Nephron progenitor cell (in vitro differentiated cells): Measurements from ENCODE around the gene ELF2.
"Not testable (repeated sequence)": the region's sequence is repeated elsewhere in the genome, so short reads cannot be mapped to it uniquely, and the experiment has no call there.

Experiments used
- DNase-seq: peaks from one replicate; pipeline ENCODE4 v3.0.0; 2021
- H3K27ac Mint-ChIP-seq: 2 replicates; pipeline ENCODE4 v1.8.0; 2021; ENCODE audit warnings: mild to moderate bottlenecking, moderate library complexity, mixed read lengths
- H3K27me3 Mint-ChIP-seq: 2 replicates; pipeline ENCODE4 v1.8.0; 2021; ENCODE audit warnings: mild to moderate bottlenecking, low read depth, mixed read lengths; ENCODE audit not compliant: poor library complexity
- H3K36me3 Mint-ChIP-seq: 2 replicates; pipeline ENCODE4 v1.8.0; 2021; ENCODE audit warnings: low read depth, mixed read lengths
- H3K4me1 Mint-ChIP-seq: 2 replicates; pipeline ENCODE4 v1.8.0; 2021; ENCODE audit warnings: mixed read lengths
- H3K4me3 Mint-ChIP-seq: 2 replicates; pipeline ENCODE4 v1.8.0; 2021; ENCODE audit warnings: mild to moderate bottlenecking, moderate library complexity, mixed read lengths
- H3K9me3 Mint-ChIP-seq: 2 replicates; pipeline ENCODE4 v1.8.0; 2021; ENCODE audit warnings: mild to moderate bottlenecking, moderate library complexity, mixed read lengths
- TF ChIP-seq, protein P1 (sequence below): fragments of 200-600 bp; sonication (generic); IDR thresholded peaks from 2 replicates; pipeline ENCODE4 v1.5.0; 2021; ENCODE audit warnings: antibody characterized with exemption

The ELF2 gene

DNA sequence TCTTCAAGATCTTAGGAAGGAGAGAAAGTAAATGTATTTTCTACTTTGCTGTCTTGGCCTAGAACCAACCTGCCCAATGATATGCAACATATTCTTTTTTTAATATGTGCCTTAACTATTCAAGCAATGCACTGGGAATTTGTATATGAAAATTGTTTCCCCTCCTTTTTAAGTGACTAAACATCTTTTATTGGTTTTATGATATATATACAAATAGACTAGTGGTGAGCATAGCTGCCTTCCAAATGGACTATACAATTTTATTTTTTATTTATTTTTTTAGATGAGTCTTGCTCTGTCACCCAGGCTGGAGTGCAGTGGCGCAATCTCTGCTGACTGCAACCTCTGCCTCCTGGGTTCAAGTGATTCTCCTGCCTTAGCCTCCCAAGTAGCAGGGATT lies 151.2 kb downstream of the ELF2 start:
- Mint-ChIP-seq H3K27me3 (no peaks in the 10 kb centered on the region), H3K27ac (no peak overlapping the region), H3K36me3 (peaks cover 39% of the 10 kb centered on the region), H3K4me3 (no peak overlapping the region), H3K4me1 (peaks cover 19% of the 10 kb centered on the region), H3K9me3 (no peaks in the 10 kb centered on the region)
- no peak for DNase-seq
- TF ChIP-seq, protein P1, sequence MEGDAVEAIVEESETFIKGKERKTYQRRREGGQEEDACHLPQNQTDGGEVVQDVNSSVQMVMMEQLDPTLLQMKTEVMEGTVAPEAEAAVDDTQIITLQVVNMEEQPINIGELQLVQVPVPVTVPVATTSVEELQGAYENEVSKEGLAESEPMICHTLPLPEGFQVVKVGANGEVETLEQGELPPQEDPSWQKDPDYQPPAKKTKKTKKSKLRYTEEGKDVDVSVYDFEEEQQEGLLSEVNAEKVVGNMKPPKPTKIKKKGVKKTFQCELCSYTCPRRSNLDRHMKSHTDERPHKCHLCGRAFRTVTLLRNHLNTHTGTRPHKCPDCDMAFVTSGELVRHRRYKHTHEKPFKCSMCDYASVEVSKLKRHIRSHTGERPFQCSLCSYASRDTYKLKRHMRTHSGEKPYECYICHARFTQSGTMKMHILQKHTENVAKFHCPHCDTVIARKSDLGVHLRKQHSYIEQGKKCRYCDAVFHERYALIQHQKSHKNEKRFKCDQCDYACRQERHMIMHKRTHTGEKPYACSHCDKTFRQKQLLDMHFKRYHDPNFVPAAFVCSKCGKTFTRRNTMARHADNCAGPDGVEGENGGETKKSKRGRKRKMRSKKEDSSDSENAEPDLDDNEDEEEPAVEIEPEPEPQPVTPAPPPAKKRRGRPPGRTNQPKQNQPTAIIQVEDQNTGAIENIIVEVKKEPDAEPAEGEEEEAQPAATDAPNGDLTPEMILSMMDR = no peak

DNA sequence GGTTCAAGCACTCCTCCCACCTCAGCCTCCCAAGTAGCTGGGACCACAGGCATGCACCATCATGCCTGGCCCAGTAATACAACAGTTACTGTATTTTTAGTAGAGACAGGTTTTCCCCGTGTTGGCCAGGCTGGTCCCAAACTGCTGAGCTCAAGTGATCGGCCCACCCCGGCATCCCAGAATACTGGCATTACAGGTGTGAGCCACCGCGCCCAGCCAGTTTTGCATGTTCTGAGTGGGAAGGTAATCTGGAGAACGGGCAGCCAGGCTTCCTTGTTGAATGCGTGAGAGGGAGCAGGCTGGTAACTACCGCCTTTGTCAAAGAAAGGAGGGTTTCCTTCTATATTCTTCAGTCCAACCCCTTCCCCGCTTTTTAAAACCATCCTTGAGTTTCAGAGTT lies 152.3 kb downstream of the ELF2 start:
- TF ChIP-seq, protein P1 = no peak
- peaks cover 43% of the 10 kb centered on the region for H3K36me3 Mint-ChIP-seq
- no peaks in the 10 kb centered on the region for H3K9me3 Mint-ChIP-seq
- peak overlapping the region; percentile 90 for H3K27ac Mint-ChIP-seq
- H3K27me3 Mint-ChIP-seq = no peaks in the 10 kb centered on the region
- peaks cover 25% of the 10 kb centered on the region for H3K4me1 Mint-ChIP-seq
- DNase-seq = no peak
- no peak overlapping the region for H3K4me3 Mint-ChIP-seq

DNA sequence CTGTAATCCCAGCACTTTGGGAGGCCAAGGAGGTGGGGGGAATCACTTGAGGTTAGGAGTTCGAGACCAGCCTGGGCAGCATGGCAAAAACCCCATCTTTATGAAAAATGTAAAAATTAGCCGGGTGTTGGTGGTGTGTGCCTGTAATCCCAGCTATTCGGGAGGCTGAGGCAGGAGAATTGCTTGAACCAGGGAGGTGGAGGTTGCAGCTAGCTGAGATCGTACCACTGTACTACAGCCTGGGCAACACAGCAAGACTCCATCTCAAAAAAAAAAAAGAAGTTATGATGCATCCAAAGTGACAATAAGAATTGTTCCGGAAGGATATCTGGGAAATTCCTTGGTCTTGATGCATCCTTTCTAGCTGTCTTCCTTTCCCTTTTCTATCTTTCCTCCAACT lies 154.2 kb downstream of the ELF2 start:
- H3K4me3 Mint-ChIP-seq = no peak overlapping the region
- TF ChIP-seq, protein P1 = no peak
- H3K27me3 Mint-ChIP-seq = no peaks in the 10 kb centered on the region
- H3K4me1 Mint-ChIP-seq = peaks cover 34% of the 10 kb centered on the region
- H3K36me3 Mint-ChIP-seq = peaks cover 40% of the 10 kb centered on the region
- H3K27ac Mint-ChIP-seq = peak overlapping the region; percentile 77
- H3K9me3 Mint-ChIP-seq = no peaks in the 10 kb centered on the region
- DNase-seq = no peak

DNA sequence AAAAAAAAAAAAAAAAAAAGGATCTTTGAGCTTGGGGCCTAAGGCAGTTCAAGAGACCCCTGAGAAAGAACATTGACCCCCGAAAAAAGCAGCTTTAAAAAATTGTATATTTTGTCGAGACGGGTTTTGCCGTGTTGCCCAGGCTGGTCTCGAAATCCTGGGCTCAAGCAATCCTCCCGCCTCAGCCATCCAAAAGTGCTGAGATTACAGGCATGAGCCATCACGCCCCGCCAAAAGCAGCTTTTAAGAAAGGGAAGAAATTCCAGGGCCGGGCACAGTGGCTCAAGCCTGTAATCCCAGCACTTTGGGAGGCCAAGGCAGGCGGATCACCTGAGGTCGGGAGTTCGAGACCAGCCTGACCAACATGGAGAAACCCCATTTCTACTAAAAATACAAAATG lies 155.9 kb downstream of the ELF2 start:
- not testable (repeated sequence) for H3K27me3 Mint-ChIP-seq, H3K4me3 Mint-ChIP-seq, DNase-seq, H3K9me3 Mint-ChIP-seq, H3K27ac Mint-ChIP-seq
- Mint-ChIP-seq H3K36me3 (peaks cover 39% of the 10 kb centered on the region), H3K4me1 (peaks cover 36% of the 10 kb centered on the region)

DNA sequence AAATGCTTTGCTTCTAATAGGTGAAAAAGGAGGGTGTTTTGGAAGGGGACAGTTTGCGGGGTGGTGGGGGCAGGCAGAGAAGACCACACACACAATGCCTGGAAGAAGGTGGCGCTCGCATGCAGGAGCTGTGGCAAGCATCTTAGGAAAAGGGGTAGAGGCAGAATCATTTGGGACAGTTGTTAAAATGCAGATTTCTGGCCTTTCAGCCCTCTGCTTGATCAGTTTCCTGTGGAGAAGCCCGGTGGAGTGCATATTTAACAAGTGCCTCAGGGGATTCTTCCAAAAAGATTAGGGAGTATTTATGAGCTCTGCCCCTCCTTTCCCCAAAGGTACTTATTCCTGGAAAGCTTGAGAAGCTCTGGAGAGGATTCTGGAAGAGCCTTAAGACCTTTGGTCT lies 156.6 kb downstream of the ELF2 start:
- H3K27ac Mint-ChIP-seq = peak overlapping the region; percentile 31
- H3K27me3 Mint-ChIP-seq = no peaks in the 10 kb centered on the region
- no peak overlapping the region for H3K4me3 Mint-ChIP-seq
- peaks cover 37% of the 10 kb centered on the region for H3K4me1 Mint-ChIP-seq
- no peak for DNase-seq
- H3K36me3 Mint-ChIP-seq = peaks cover 38% of the 10 kb centered on the region
- H3K9me3 Mint-ChIP-seq = no peaks in the 10 kb centered on the region
- TF ChIP-seq, protein P1 = no peak

DNA sequence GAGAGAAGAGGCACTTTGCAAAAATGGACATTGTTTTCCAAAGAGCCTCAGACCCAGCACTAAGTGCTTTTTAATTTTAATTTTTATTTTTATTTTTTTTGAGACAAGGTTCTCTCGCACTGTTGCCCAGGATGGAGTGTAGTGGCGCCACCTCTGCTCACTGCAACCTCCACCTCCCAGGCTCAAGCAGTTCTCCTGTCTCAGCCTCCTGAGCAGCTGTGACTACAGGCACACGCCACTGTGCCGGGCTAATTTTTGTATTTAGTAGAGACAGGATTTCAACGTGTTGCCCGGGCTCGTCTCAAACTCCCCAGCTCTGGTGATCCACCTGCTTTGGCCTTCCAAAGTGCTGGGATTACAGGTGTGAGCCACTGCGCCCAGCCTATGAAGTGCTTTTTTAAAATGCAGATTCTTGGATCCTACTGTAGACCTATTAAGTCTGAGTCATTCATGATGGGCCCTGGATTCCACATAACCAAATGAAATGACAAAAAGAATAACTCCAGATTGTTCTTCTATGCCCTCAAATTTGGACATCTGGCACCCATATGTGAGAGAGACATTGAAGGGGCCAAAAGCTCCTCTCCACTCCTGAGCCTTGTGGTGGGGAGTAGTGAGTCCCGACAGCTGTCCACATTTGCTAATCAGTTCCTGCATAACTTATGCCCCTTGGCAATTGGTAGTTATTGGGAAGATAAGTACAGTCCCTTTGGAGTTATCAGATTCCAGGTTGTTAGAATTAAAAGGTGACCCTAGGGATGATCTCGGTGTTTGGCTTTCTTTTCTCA lies 157.9 kb downstream of the ELF2 start:
- no peaks in the 10 kb centered on the region for H3K27me3 Mint-ChIP-seq
- H3K4me1 Mint-ChIP-seq = peaks cover 46% of the 10 kb centered on the region
- TF ChIP-seq, protein P1 = no peak
- no peaks in the 10 kb centered on the region for H3K9me3 Mint-ChIP-seq
- peak overlapping the region; percentile 39 for H3K4me3 Mint-ChIP-seq
- H3K27ac Mint-ChIP-seq = peak overlapping the region; percentile 19
- peaks cover 29% of the 10 kb centered on the region for H3K36me3 Mint-ChIP-seq
- DNase-seq = no peak
